GM12878 (cell line): Measurements from ENCODE around the gene MAPK8IP3. TPM values are rescaled to one million over a fixed set of nuclear protein-coding genes. Genes with fewer than 3 reads are reported as not detected.

Source experiments
- ATAC-seq: fragments of 200-7000 bp; cut with Tn5 transposase; 3 replicates; pipeline ENCODE4 v1.9.1; 2020; ENCODE audit warnings: mild to moderate bottlenecking, moderate library complexity
- BruUV-seq: library from RNA; stranded (reverse); fragments of 400-500 nt; replicated peaks from 2 replicates; lab custom pipeline; 2021; lab: Mats Ljungman, UMichigan
- CTCF ChIA-PET: fragments of 300-600 bp; sonication (Branson Sonifier 250); formaldehyde crosslinking; extraction: SDS; loops from one replicate; lab custom pipeline; 2021; ENCODE audit warnings: inconsistent platforms; lab: Yijun Ruan, JAX
- POLR2A ChIA-PET: fragments of 350-600 bp; formaldehyde crosslinking; extraction: SDS; loops from one replicate; lab custom pipeline; 2021; ENCODE audit warnings: inconsistent platforms; lab: Charles Lee
- RAD21 ChIA-PET: fragments of 300-600 bp; sonication (Branson Sonifier 250); formaldehyde crosslinking; loops from one replicate; lab custom pipeline; 2023; ENCODE audit warnings: antibody characterized with exemption; ENCODE audit not compliant: unreplicated experiment; lab: Charles Lee
- SMC1A ChIA-PET: fragments of 300-600 bp; sonication (Branson Sonifier 250); formaldehyde crosslinking; loops from one replicate; lab custom pipeline; 2023; ENCODE audit not compliant: unreplicated experiment, uncharacterized antibody; lab: Charles Lee
- DNase-seq: peaks from one replicate; pipeline ENCODE4 v3.0.0-alpha.2; 2011; ENCODE audit warnings: low read depth, low spot score
- FAIRE-seq: peaks from 3 replicates; lab custom pipeline; 2011; peaks lifted over from hg19 to GRCh38; lab: Jason Lieb, UNC
- H2AFZ ChIP-seq: 2 replicates; pipeline ENCODE4 v1.6.0; 2011; ENCODE audit warnings: low read depth, low read length, control low read depth; ENCODE audit not compliant: control insufficient read depth
- H3K27ac ChIP-seq: 2 replicates; pipeline ENCODE4 v1.5.1; 2011; ENCODE audit warnings: control low read depth; ENCODE audit not compliant: control insufficient read depth, insufficient read depth
- H3K27me3 ChIP-seq, 2 experiments: replicated peaks in 1 of 2; 2 replicates each; pipeline versions ENCODE4 v1.6.0 to v1.6.1; 2011; ENCODE audit warnings: low read length in 1 of 2; ENCODE audit not compliant: control insufficient read depth in 2 of 2, insufficient read depth in 2 of 2
- H3K36me3 ChIP-seq, 2 experiments: 2 replicates each; pipeline ENCODE4 v1.5.1; 2011; ENCODE audit warnings: low read length in 1 of 2; ENCODE audit not compliant: control insufficient read depth in 2 of 2, insufficient read depth in 2 of 2
- H3K4me1 ChIP-seq: 2 replicates; pipeline ENCODE4 v1.6.1; 2011; ENCODE audit warnings: mild to moderate bottlenecking, low read length, moderate library complexity, mixed read lengths; ENCODE audit not compliant: control insufficient read depth, insufficient read depth
- H3K4me2 ChIP-seq: 2 replicates; pipeline ENCODE4 v1.6.0; 2011; ENCODE audit warnings: control low read depth; ENCODE audit not compliant: control insufficient read depth, insufficient read depth
- H3K4me3 ChIP-seq: fragments of 200-600 bp; sonication (generic); 2 replicates; pipeline ENCODE4 v1.5.1; 2016
- H3K79me2 ChIP-seq: 2 replicates; pipeline ENCODE4 v1.6.0; 2011; ENCODE audit warnings: low read length; ENCODE audit not compliant: control insufficient read depth, insufficient read depth
- H3K9ac ChIP-seq: 2 replicates; pipeline ENCODE4 v1.8.0; 2011; ENCODE audit warnings: low read length, control low read depth, mixed read lengths; ENCODE audit not compliant: control insufficient read depth, insufficient read depth
- H3K9me3 ChIP-seq: replicated peaks from 3 replicates; pipeline ENCODE4 v1.5.1; 2011; ENCODE audit warnings: mild to moderate bottlenecking, low read length; ENCODE audit not compliant: control insufficient read depth, insufficient read depth
- H4K20me1 ChIP-seq: 2 replicates; pipeline ENCODE4 v1.6.0; 2011; ENCODE audit not compliant: control insufficient read depth, insufficient read depth
- FOXM1 ChIP-seq: IDR thresholded peaks from 2 replicates; pipeline ENCODE4 v1.6.1; 2012; ENCODE audit warnings: low read depth, mild to moderate bottlenecking, inconsistent platforms, low read length, moderate library complexity
- IRF4 ChIP-seq: IDR thresholded peaks from 2 replicates; pipeline ENCODE4 v1.6.1; 2011; ENCODE audit warnings: low read depth, low read length
- KAT2A ChIP-seq: conservative IDR thresholded peaks from 2 replicates; pipeline ENCODE4 v1.6.1; 2011; ENCODE audit warnings: low read depth, low read length; ENCODE audit not compliant: control insufficient read depth
- POLR2A ChIP-seq: IDR thresholded peaks from 2 replicates; pipeline ENCODE4 v1.6.1; 2011; ENCODE audit warnings: low read depth, mild to moderate bottlenecking, low read length
- YY1 ChIP-seq: IDR thresholded peaks from 2 replicates; pipeline ENCODE4 v1.6.1; 2011; ENCODE audit warnings: low read depth, mild to moderate bottlenecking, low read length
- WGBS: methylation state at CpG from one replicate; pipeline ENCODE4 v1.1.6; 2016; ENCODE audit warnings: low lambda C conversion rate; ENCODE audit not compliant: insufficient replicate concordance, insufficient coverage; ENCODE audit errors: missing lambda C conversion rate; 5-methylcytosine and 5-hydroxymethylcytosine counted together
- in situ Hi-C: fragments of 300-500 bp; cut with MboI; formaldehyde crosslinking; loops from 9 replicates; pipeline ENCODE4 v1.14.3; 2018; ENCODE audit warnings: mixed read lengths
- intact Hi-C: fragments of 100-400 bp; cut with micrococcal nuclease; formaldehyde crosslinking; loops from one replicate; pipeline ENCODE4 v1.14.2; 2022; ENCODE audit not compliant: unreplicated experiment
- polyA plus RNA-seq, 11 experiments: library from polyadenylated mRNA; depleted of rRNA in 4 of 11; unstranded in 6 of 11; stranded (reverse) in 5 of 11; fragments of >200 nt; fragmentation: Nextera tagmentation in 4 of 11; fragmentation: Illumina TruSeq in 1 of 11; extraction: Ambion mirVana in 4 of 11; extraction: Trizol in 1 of 11; gene quantifications; 1 replicate in 1 of 11; 2 replicates in 10 of 11; pipeline versions ENCODE4 v1.2.1 to v1.2.3, GENCODE V29; 2011 to 2016; ENCODE audit warnings: inconsistent platforms in 2 of 11, missing spikeins in 2 of 11, low read depth in 1 of 11
- total RNA-seq, 4 experiments: library from RNA; depleted of rRNA in 3 of 4; stranded (reverse); fragments of >200 nt in 3 of 4; fragmentation: Illumina TruSeq in 1 of 4; extraction: Trizol in 1 of 4; gene quantifications; 2 replicates each; pipeline versions ENCODE4 v1.2.1 to v1.2.3, GENCODE V29; 2013 to 2021
- TF ChIP-seq, protein P1 (sequence below): fragments of 450-650 bp; IDR thresholded peaks from 2 replicates; pipeline ENCODE4 v1.6.1; 2017; ENCODE audit warnings: mild to moderate bottlenecking

MAPK8IP3 gene
- total and polyA plus RNA-seq, 10 of the 15 experiments (the other 5 are each of a cell fraction or from before 2014, with no cell fraction given) = 0.06 to 67.9 (median 18.2) TPM

DNA sequence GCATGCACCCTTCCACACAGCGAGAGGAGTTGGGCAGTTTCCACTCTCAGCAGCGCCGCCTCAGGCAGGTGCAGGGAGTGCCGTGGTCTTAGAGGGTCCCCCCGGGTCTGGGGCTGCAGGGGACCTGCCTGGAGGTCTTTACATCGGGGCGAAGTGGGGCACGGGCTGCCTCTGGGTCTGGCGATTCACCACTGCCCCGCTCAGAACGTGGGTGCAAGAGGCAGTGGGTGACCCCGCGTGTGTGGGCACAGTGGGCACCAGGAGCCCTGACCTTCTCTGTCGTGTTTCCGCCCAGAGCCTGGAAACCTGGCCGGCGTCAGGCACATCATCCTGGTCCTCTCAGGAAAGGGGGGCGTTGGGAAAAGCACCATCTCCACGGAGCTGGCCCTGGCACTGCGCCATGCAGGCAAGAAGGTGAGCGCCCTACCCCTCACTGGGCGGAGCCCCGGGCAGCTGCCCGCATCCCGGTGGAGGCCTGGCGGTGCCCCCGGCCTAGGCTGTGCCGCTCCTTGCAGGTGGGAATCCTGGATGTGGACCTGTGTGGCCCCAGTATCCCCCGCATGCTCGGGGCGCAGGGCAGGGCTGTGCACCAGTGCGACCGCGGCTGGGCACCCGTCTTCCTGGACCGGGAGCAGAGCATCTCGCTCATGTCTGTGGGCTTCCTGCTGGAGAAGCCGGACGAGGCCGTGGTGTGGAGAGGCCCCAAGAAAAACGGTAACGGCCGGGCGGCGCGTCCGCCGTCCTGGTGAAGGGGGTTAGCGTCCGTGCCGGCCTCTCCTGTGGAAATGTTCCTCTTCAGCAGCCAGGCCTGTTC is 80.5 kb downstream of the MAPK8IP3 start:
- peaks cover 15% of the 10 kb centered on the region for H3K79me2 ChIP-seq
- BruUV-seq = no TSS peak
- no peaks in the 10 kb centered on the region for H3K27me3 ChIP-seq
- in situ Hi-C loops = no loop called here
- ATAC-seq = no peak
- peaks cover 5 to 9% of the 10 kb centered on the region in 2 experiments; a peak in 3 of 4 replicates for H3K36me3 ChIP-seq
- ChIA-PET CTCF (no interaction called here), SMC1A (no interaction called here), POLR2A (no interaction called here), RAD21 (no interaction called here)
- FAIRE-seq = no peak
- no peak overlapping the region for H3K4me3 ChIP-seq
- intact Hi-C loops = no loop called here
- H3K4me1 ChIP-seq = peaks cover under 1% of the 10 kb centered on the region; the same call in 1 of the 2 replicates
- H4K20me1 ChIP-seq = no peaks in the 10 kb centered on the region
- H3K9me3 ChIP-seq = no peaks in the 10 kb centered on the region
- no peak overlapping the region for H3K4me2 ChIP-seq
- 95% methylated on average over 49 of the region's 51 CpGs for WGBS
- TF ChIP-seq, protein P1, sequence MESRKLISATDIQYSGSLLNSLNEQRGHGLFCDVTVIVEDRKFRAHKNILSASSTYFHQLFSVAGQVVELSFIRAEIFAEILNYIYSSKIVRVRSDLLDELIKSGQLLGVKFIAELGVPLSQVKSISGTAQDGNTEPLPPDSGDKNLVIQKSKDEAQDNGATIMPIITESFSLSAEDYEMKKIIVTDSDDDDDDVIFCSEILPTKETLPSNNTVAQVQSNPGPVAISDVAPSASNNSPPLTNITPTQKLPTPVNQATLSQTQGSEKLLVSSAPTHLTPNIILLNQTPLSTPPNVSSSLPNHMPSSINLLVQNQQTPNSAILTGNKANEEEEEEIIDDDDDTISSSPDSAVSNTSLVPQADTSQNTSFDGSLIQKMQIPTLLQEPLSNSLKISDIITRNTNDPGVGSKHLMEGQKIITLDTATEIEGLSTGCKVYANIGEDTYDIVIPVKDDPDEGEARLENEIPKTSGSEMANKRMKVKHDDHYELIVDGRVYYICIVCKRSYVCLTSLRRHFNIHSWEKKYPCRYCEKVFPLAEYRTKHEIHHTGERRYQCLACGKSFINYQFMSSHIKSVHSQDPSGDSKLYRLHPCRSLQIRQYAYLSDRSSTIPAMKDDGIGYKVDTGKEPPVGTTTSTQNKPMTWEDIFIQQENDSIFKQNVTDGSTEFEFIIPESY = no peak
- TF ChIP-seq YY1 = no peak
- peak; percentile 39; the same call in 1 of the 2 replicates for TF ChIP-seq POLR2A
- no peak overlapping the region for H3K9ac ChIP-seq
- no peak for DNase-seq
- no peak overlapping the region for H3K27ac ChIP-seq
- H2AFZ ChIP-seq = no peak overlapping the region

GRCh38 chr16:1787056-1787321 is 81.0 kb downstream of the MAPK8IP3 start:
- POLR2A ChIA-PET = no interaction called here
- no peak overlapping the region for H3K27ac ChIP-seq
- no peaks in the 10 kb centered on the region for H3K9me3 ChIP-seq
- no peak overlapping the region for H2AFZ ChIP-seq
- intact Hi-C loops = no loop called here
- H3K4me2 ChIP-seq = no peak overlapping the region
- ATAC-seq (no peak), DNase-seq (no peak), FAIRE-seq (no peak)
- CTCF ChIA-PET = no interaction called here
- no peaks in the 10 kb centered on the region for H4K20me1 ChIP-seq
- no peaks in the 10 kb centered on the region for H3K4me1 ChIP-seq
- H3K27me3 ChIP-seq = no peaks in the 10 kb centered on the region
- no TSS peak for BruUV-seq
- in situ Hi-C loops = no loop called here
- SMC1A ChIA-PET = no interaction called here
- 70% methylated on average over 6 of the region's 6 CpGs for WGBS
- H3K4me3 ChIP-seq = no peak overlapping the region
- peaks cover 5 to 12% of the 10 kb centered on the region in 2 experiments; a peak in 3 of 4 replicates for H3K36me3 ChIP-seq
- H3K79me2 ChIP-seq = peaks cover 15% of the 10 kb centered on the region
- no peak for TF ChIP-seq POLR2A
- TF ChIP-seq IRF4 = no peak
- TF ChIP-seq FOXM1 = no peak
- TF ChIP-seq KAT2A = no peak
- RAD21 ChIA-PET = no interaction called here
- no peak overlapping the region for H3K9ac ChIP-seq
